Astrocyte (in vitro differentiated cells and primary cell): Measurements from ENCODE around the gene BBIP1.

ENCODE experiments used
- CTCF ChIP-seq: IDR thresholded peaks from 2 replicates; pipeline ENCODE4 v1.5.1; 2011; ENCODE audit warnings: low read depth, mild to moderate bottlenecking, inconsistent platforms, low read length, moderate library complexity; ENCODE audit not compliant: insufficient read depth
- EZH2 ChIP-seq: IDR thresholded peaks from 2 replicates; pipeline ENCODE4 v1.6.1; 2012; ENCODE audit warnings: mild to moderate bottlenecking, low read length, inconsistent platforms; ENCODE audit not compliant: insufficient read depth

DNA sequence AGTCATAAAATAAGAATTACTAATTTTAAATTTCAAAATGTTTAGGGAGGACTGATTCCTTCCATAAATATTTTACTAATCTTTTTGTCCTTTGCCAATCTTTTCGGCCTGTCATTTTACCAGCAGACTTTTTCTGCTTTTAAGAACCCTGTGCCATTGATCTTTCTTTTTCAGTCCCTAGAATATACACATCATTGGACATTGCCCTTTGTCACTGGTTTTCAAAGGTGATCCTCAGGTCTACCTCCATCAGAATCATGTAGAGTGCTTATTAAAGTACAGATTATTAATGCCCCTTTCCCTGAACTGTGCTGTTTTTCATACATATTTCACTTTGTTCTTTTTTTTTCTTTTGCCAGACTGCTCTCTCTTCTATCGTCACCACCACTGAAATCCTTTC is 44.2 kb upstream of the BBIP1 start:
- no peak for TF ChIP-seq CTCF
- TF ChIP-seq EZH2 = no peak
